ENCODE measurements around the gene PSMA6.

The PSMA6 gene

GRCh38 chr14:35295845-35296161 is 3.6 kb downstream of the PSMA6 start:
- no peak overlapping the region for H2AFZ ChIP-seq (ENCODE audit: low read depth)
- no peak overlapping the region for H3K4me3 ChIP-seq (IDR thresholded peaks at IDR 0.05; ENCODE audit: insufficient read depth, low read depth, low read length)
- TF ChIP-seq CTCF (conservative IDR thresholded peaks at IDR 0.05; ENCODE audit: low read depth, low read length), result no peak
- H3K4me2 ChIP-seq, result 0 out of 2 replicates have a peak overlapping the region, but pooled peaks have one; percentile 93
- H3K9ac ChIP-seq, result no peak overlapping the region
- H4K20me1 ChIP-seq (ENCODE audit: insufficient read depth), result no peaks in the 10 kb centered on the region
- peaks cover 85% of the 10 kb centered on the region for H3K79me2 ChIP-seq (ENCODE audit: insufficient read depth, low read depth)
- no peaks in the 10 kb centered on the region for H3K27me3 ChIP-seq (ENCODE audit: insufficient read depth, low read depth)
- H3K36me3 ChIP-seq (ENCODE audit: insufficient read depth), result no peaks in the 10 kb centered on the region
- H3K4me1 ChIP-seq (ENCODE audit: low read depth, poor library complexity, severe bottlenecking), result peaks cover 43% of the 10 kb centered on the region
- H3K27ac ChIP-seq, result no peak overlapping the region

- Histone ChIP-seq H3K4me3 (IDR thresholded peaks at IDR 0.05; ENCODE audit: insufficient read depth, low read depth, low read length) (no peak overlapping the region), H3K27ac (no peak overlapping the region), H4K20me1 (ENCODE audit: insufficient read depth) (no peaks in the 10 kb centered on the region), H3K4me2 (no peak overlapping the region), H3K4me1 (ENCODE audit: low read depth, poor library complexity, severe bottlenecking) (peaks cover 47% of the 10 kb centered on the region), H3K27me3 (ENCODE audit: insufficient read depth, low read depth) (no peaks in the 10 kb centered on the region), H2AFZ (ENCODE audit: low read depth) (no peak overlapping the region), H3K79me2 (ENCODE audit: insufficient read depth, low read depth) (peaks cover 92% of the 10 kb centered on the region), H3K9ac (no peak overlapping the region), H3K36me3 (ENCODE audit: insufficient read depth) (no peaks in the 10 kb centered on the region)
- TF ChIP-seq CTCF (conservative IDR thresholded peaks at IDR 0.05; ENCODE audit: low read depth, low read length), result no peak
Observed at GRCh38 chr14:35296545-35296944, 4.4 kb downstream of the PSMA6 start.

- Histone ChIP-seq H2AFZ (ENCODE audit: low read depth) (no peak overlapping the region), H3K4me1 (ENCODE audit: low read depth, poor library complexity, severe bottlenecking) (peaks cover 57% of the 10 kb centered on the region), H3K36me3 (ENCODE audit: insufficient read depth) (no peaks in the 10 kb centered on the region), H3K27ac (no peak overlapping the region), H3K79me2 (ENCODE audit: insufficient read depth, low read depth) (peaks cover 99% of the 10 kb centered on the region), H3K27me3 (ENCODE audit: insufficient read depth, low read depth) (no peaks in the 10 kb centered on the region), H3K4me3 (IDR thresholded peaks at IDR 0.05; ENCODE audit: insufficient read depth, low read depth, low read length) (no peak overlapping the region), H4K20me1 (ENCODE audit: insufficient read depth) (peaks cover 3% of the 10 kb centered on the region; the same call in 1 of the 2 replicates), H3K4me2 (no peak overlapping the region), H3K9ac (no peak overlapping the region)
- no peak for TF ChIP-seq CTCF (conservative IDR thresholded peaks at IDR 0.05; ENCODE audit: low read depth, low read length)
Observed at GRCh38 chr14:35297706-35298105, 5.5 kb downstream of the PSMA6 start.

GRCh38 chr14:35298351-35298750 is 6.2 kb downstream of the PSMA6 start:
- Histone ChIP-seq H4K20me1 (ENCODE audit: insufficient read depth) (peaks cover 4% of the 10 kb centered on the region; the same call in 1 of the 2 replicates), H3K9ac (no peak overlapping the region), H3K4me2 (no peak overlapping the region), H2AFZ (ENCODE audit: low read depth) (no peak overlapping the region), H3K79me2 (ENCODE audit: insufficient read depth, low read depth) (peaks cover 99% of the 10 kb centered on the region), H3K4me3 (IDR thresholded peaks at IDR 0.05; ENCODE audit: insufficient read depth, low read depth, low read length) (no peak overlapping the region), H3K4me1 (ENCODE audit: low read depth, poor library complexity, severe bottlenecking) (peaks cover 64% of the 10 kb centered on the region), H3K36me3 (ENCODE audit: insufficient read depth) (no peaks in the 10 kb centered on the region), H3K27ac (no peak overlapping the region), H3K27me3 (ENCODE audit: insufficient read depth, low read depth) (no peaks in the 10 kb centered on the region)
- no peak for TF ChIP-seq CTCF (conservative IDR thresholded peaks at IDR 0.05; ENCODE audit: low read depth, low read length)
